ENCODE measurements around the gene DCANP1. TPM values are rescaled to one million over a fixed set of nuclear protein-coding genes. Genes with fewer than 3 reads are reported as not detected.

The DCANP1 gene
- total and polyA plus RNA-seq, 2 donors (not counting 1 experiment from before 2014, with no cell fraction given), result not detected

DNA sequence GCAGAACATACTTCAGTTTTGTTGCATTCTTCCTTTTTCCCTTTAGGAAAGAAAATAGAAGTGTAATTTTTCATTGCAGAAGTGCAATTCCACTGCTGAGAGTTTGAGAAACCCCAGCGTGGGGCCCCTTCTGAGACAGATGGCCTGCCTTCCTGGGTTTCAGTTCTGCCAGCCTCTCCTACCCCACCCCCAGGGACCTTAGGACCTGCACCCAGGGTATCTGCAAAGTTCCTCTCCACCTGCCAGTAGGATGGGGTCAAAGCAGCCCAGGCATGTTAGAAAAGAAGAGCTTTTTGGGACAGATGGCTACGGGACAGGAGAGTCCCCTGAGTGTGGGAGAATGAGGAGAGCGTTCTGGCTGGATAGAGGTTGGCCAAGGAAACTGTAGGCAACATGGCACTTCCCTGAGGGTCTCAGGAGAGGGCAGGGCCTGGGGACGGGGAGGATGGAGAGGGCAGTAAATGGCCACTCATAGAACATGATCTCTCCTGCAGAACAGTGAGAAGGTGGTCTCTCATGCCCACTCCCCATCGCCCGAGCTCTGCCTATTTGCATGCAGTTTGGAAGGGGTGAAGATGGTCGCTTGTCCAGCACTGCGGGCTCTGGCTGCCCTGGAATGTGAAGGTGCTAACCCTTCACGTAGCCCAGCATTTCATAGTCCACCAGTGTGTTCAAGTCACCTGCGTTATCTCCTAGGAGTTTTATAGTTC lies 5.3 kb upstream of the DCANP1 start, which contains the start of gene TIFAB:
Gene TIFAB, minus strand, starts transcription at position 31 of the 710 bp plus-strand sequence. CDS start 2,412 bp downstream, outside the sequence.
- H3K36me3 ChIP-seq (replicated peaks in 1 of 2; ENCODE audit: control extremely low read depth in 1 of 2, control insufficient read depth in 1 of 2, extremely low read depth in 1 of 2, insufficient read depth in 2 of 2, low read length in 1 of 2), result no peaks in the 10 kb centered on the region
- CTCF ChIA-PET, result interaction anchor here (0.9 kb wide), 1 partner anchor 10 kb away, joined by 3 read pairs; no protein-coding TSS in a partner anchor
- no peak for DNase-seq
- no peak within 1 kb of the TSS for H2AFZ ChIP-seq (ENCODE audit: insufficient read depth, low read depth, low read length, poor library complexity, severe bottlenecking)
- no peaks in the 10 kb centered on the region for H4K20me1 ChIP-seq (ENCODE audit: control insufficient read depth, insufficient read depth, low read length, poor library complexity, severe bottlenecking)
- H3K4me3 ChIP-seq (ENCODE audit: control extremely low read depth in 1 of 5, extremely low read depth in 1 of 5, insufficient read depth in 1 of 5, low read depth in 2 of 5, low read length in 4 of 5), result no peak within 1 kb of the TSS
- peaks cover 0 to 9% (median 0%) of the 10 kb centered on the region in 3 donors for H3K9me3 ChIP-seq (ENCODE audit: control extremely low read depth in 1 of 3, control insufficient read depth in 2 of 3, insufficient read depth in 1 of 3, low read length in 2 of 3)
- H3K27ac ChIP-seq (ENCODE audit: low read length in 2 of 2), result no peak within 1 kb of the TSS
- no peak within 1 kb of the TSS for H3K9ac ChIP-seq (ENCODE audit: low read length)
- intact Hi-C loops (cut with micrococcal nuclease), result no loop called here
- H3K4me3 Mint-ChIP-seq, result no peak within 1 kb of the TSS
- POLR2A ChIA-PET, result no interaction called here
- 69% methylated on average over 7 of the region's 10 CpGs for WGBS (ENCODE audit: insufficient coverage)
- H3K27me3 ChIP-seq (replicated peaks in 1 of 4; ENCODE audit: control extremely low read depth in 1 of 4, control insufficient read depth in 3 of 4, insufficient read depth in 4 of 4, low read length in 3 of 4), result peaks cover 0 to 4% (median 1%) of the 10 kb centered on the region in 4 experiments
- no peaks in the 10 kb centered on the region for H3K79me2 ChIP-seq (ENCODE audit: control insufficient read depth, insufficient read depth, low read length)
- no peaks in the 10 kb centered on the region for H3K9me3 Mint-ChIP-seq (ENCODE audit: insufficient read depth)
- H3K4me1 ChIP-seq (ENCODE audit: control insufficient read depth in 2 of 2, insufficient read depth in 2 of 2, low read length in 2 of 2), result no peaks in the 10 kb centered on the region
- no peak for ATAC-seq (ENCODE audit: low read depth)
- peaks cover 28% of the 10 kb centered on the region for H3K27me3 Mint-ChIP-seq
- H3K4me1 Mint-ChIP-seq, result peaks cover 2% of the 10 kb centered on the region
- no peak within 1 kb of the TSS for H3K4me2 ChIP-seq (replicated peaks; ENCODE audit: low read depth, low read length, poor library complexity, severe bottlenecking)
- TF ChIP-seq EZH2 (IDR thresholded peaks at IDR 0.05; ENCODE audit: borderline replicate concordance, insufficient read depth, low read depth, low read length, poor library complexity, severe bottlenecking) (no peak), CTCF (IDR thresholded peaks at IDR 0.05) (no peak)
- no peak within 1 kb of the TSS for H3K27ac Mint-ChIP-seq

Measured in B cell (primary cell).